Jurkat, Clone E6-1 (cell line): Measurements from ENCODE around the gene TMEM220.
"Not testable (repeated sequence)": the region's sequence is repeated elsewhere in the genome, so short reads cannot be mapped to it uniquely, and the experiment has no call there.

ENCODE experiments used
- DNase-seq: peaks from one replicate; pipeline ENCODE4 v3.0.0-alpha.2; 2011; ENCODE audit warnings: low read depth, low spot score
- H3K4me3 ChIP-seq: 2 replicates; pipeline ENCODE4 v1.5.1; 2011; ENCODE audit warnings: mild to moderate bottlenecking, low read length, control low read depth, moderate library complexity

Gene TMEM220

DNA sequence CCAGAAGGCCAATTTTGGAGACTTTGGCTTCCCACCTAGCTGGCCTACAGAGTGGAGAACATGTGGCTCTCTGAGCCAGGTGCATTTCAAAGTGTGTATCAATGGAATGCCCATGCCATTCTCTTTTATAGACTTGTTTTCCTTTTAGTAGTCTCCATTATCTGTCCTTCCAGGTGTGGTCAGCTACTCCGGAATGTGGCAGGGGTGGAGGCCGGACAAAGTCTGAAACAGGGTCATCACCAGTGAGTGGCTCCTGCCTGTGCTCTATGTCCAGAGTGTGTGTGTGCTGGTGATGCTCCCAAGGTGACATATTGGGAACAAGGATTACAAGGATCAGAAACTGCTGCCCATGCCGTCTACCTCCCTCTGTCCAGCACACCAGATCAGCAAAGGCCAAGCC, 3.8 kb upstream of the TMEM220 start:
- DNase-seq = no peak
- H3K4me3 ChIP-seq = no peak overlapping the region

DNA sequence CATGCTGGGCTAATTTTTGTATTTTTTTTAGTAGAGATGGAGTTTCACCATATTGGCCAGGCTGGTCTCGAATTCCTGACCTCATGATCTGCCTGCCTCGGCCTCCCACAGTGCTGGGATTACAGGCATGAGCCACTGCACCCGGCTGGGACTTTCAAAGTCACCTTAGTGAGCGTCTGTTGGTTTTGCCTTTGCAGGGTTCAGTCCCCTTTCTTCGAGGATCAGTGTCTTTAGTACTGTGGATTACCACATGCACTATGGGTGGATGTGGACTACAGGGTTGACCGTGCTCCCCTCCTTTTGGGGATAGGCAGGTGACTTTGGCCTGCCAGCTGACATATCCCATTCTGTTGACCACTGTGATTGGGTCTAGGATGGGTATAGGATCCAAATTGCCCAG, 2.3 kb upstream of the TMEM220 start:
- not testable (repeated sequence) for DNase-seq, H3K4me3 ChIP-seq

DNA sequence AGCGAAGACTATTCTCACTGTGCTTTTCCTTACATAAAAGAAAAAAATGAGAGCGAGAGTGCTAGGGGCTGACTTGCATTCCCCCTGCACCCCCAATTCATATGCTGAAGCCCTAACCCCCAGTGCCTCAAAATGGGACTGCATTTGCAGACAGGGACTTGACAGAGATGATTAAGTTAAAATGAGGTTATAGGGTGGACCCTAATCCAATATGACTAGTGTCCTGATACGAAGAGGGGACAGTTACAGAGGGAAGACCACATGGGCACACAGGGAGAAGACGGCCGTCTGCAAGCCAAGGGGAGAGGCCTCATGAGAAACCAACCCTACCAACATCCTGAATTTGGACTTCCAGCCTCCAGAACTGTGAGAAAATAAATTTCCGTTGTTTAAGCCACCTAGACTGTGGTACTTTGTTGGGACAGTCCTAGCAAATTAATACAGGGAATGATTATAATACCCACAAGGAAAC, 1.6 kb upstream of the TMEM220 start:
- no peak for DNase-seq
- H3K4me3 ChIP-seq = no peak overlapping the region

DNA sequence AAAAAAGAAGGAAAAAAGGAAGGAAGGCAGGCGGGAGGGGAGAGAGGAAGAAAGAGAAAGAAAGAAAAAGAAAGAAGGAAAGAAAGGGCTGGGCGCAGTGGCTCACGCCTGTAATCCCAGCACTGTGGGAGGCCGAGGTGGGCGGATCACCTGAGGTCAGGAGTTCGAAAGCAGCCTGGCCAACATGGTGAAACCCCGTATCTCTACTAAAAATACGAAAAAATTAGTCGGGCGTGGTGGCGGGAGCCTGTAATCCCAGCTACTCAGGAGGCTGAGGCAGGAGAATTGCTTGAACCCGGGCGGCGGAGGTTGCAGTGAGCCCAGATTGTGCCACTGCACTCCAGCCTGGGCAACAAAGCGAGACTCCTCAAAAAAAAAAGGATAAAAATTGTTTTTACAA, 424 bp upstream of the TMEM220 start:
- not testable (repeated sequence) for H3K4me3 ChIP-seq, DNase-seq

DNA sequence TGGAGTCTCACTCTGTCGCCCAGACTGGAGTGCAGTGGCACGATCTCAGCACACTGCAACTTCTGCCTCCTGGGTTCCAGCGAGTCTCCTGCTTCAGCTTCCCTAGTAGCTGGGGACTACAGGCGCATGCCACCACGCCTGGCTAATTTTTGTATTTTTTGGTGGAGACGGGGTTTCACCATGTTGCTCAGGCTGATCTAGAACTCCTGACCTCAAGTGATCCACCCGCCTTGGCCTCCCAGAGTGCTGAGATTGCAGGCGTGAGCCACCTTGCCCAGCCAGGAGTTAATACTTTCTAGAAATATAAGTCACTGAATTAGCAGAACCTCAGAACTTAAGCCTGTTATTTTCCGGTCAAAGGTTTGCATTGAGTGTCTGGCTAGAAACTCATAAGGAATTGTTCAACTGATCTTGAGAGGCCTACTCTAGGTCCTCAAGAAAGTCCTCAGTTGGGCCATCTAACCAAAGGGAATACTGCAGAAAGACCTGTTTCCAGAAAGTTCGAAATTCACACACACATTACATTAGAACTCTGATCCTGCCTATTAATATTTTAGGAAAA, 1.4 kb downstream of the TMEM220 start:
- no peak for DNase-seq
- no peak overlapping the region for H3K4me3 ChIP-seq

DNA sequence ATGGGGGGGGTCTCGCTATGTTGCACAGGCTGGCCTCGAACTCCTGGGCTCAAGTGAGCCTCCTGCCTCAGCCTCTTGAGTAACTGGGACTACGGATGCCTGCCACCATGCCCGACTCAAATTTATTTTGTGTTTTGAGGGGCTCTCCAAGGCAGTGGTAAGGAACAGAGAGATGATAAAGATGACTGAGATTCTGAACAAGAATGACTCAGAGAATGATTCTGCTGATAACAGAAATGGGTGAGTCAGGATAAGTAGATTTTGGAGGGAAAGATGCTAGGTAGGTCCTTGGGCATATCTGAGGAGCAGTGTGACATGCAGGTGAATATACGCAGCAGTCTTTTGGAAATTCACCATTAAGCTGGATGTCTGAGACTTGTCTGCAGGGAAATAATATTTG, 2.6 kb downstream of the TMEM220 start:
- no peak for DNase-seq
- no peak overlapping the region for H3K4me3 ChIP-seq

DNA sequence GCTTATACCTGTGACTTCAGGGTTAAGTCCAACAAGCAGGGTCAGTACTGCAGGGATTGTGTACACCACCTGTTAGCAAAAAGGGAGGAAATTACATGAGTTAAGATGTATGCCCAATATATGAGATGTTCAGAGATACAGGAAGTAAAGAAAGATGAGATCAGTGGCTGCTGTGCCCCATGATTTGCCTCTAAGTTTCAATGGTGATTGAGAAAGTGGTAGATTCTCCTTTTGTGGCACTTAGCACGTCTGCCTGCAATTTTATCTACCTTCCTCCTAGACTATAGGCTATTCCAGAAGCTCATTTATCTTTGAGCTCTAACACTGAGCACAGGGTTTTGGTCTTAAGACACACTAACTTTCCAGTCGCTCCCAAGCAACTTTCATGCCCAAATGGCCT, 3.6 kb downstream of the TMEM220 start:
- no peak overlapping the region for H3K4me3 ChIP-seq
- no peak for DNase-seq

DNA sequence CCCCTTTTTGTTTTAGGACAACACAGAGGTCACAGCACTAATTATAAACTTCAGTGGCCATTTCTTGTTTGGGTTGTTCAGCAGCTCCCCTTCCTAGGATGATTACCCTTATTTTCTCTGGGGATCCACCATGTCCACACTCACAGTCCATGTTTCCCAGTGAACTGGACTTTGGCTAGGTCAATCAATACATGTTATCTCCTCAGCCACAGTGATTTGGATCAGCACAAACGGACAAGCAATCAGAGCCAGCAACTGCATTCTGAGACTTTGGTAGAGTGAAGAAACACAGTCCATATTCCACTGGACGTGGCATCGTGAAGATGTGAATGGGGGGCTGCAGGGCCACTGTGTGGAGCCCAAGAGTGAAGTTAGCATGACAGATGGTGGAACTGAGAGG, 4.6 kb downstream of the TMEM220 start:
- H3K4me3 ChIP-seq = no peak overlapping the region
- DNase-seq = no peak

DNA sequence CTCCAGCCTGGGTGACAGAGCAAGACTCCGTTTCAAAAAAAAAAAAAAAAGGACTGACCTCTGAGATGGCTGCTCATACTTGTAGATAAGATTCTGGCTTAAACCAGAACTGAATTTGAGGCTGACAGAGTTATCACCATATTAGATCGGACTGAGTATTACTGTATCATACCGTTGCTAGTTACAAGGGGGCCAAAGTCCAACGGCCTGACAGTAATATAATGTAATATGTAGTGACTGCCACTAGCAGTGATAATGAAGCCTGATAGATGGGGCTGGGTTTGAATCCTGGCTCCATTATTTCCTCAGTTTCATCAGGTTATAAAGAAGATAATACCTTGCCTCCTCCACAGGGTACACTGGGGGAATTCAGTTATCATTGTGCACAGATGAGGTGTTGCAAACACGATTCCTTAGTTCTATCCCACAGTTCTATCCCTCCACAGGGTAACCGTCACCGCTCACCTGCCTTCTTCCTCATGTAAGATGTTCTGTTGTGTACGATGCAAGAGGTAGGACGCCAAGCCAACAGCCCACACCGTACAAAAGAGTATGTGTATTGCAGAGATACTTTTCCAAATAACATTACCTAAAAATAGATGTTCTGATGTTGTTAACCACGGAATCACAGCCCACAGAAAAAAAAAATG, 5.2 kb downstream of the TMEM220 start:
- DNase-seq = no peak

DNA sequence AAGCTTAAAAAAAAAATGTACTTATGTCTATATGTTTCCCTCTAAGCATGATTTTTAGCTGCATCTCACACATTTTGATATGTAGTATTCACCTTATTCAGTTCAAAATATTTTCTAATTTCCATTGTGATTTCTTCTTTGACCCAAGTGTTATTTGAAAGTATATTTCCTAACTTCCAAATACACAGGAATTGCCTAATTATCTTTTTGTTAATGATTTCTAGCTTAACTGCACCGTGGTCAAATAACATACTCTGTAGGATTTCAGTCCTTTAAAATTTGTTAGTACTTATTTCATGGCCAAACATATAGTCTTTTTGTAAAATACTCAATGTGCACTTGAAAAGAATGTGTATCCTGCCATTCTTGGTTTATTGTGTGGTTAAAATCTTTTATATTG, 11.3 kb downstream of the TMEM220 start:
- DNase-seq = no peak
- H3K4me3 ChIP-seq = no peak overlapping the region

More for the DNA sequence above, 5.2 kb downstream of the TMEM220 start:
- no peak overlapping the region for H3K4me3 ChIP-seq

DNA sequence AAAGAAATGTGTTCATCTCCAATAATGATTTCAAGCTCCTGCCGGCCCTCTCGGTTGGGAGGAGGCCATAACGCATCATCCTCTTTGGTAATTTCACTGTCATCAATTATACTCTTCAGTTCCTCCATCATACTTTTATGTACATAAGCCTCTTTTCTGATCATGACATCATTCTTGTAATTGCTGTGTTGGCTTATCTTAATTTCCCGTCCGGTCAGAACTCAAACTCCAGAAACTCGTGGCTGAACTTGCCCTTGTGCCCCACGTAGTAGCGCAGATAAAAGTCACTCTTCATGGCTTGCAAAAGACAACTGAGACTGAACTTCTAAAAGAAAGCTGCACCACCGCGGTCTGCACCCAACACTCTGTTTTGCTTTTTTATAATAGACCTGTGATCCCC, 13.6 kb downstream of the TMEM220 start:
- H3K4me3 ChIP-seq = no peak overlapping the region
- no peak for DNase-seq

DNA sequence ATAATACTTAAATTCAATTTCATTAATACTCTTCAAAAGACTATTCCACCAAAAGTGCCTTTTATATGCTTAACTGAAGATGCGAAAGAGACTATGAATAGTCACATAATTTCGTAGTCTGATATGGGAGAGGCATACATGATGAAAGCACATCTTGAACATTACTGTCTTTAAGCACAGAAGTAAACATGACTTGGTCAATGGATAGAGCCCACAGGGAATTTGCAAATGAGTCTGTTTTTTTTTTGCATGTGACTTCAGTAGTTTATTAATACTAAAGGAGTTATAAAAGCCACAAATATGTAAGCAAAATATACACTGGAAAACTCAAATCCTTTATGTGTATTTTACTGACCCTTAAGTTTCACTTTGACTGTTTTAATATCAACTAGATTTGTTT, 16.5 kb downstream of the TMEM220 start:
- no peak overlapping the region for H3K4me3 ChIP-seq
- no peak for DNase-seq

DNA sequence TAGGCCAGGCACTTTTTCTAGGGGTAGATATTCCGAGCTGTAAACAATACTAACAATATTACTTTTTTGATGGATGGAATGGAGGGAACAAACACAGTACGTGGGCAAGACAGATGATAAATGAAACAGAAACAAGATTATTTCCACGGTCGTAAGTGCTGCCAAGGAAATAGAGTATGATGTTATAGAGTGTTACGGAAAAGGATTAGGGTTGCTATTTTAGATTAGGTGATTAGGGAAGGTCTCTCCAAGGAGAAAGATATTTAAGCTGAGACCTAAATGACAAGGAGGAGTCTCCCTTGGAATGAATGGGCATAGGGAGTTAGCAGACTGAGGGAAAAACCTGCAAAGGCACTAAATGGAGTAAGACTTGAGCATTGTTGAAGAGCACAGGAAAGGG, 24.1 kb downstream of the TMEM220 start:
- no peak for DNase-seq
- no peak overlapping the region for H3K4me3 ChIP-seq

DNA sequence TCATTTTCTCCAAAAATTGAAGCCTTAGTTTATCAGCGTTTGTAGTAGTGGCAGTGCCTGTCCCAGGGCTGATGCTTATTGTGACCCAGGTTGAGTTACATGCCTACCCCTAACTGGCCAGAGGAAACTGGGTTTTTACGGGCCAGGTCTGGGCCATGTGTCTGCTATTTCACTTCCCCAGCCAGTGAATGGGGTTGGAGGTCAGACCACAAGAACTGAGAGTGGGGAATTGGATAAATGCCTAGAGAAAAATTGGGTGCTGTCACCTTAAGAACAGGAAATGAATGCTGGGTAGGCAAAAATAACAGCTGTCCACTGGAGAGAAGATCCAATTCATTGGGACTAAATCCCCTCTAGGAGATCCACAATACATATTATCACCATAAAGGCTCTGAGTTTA, 27.2 kb downstream of the TMEM220 start:
- H3K4me3 ChIP-seq = no peak overlapping the region
- no peak for DNase-seq

DNA sequence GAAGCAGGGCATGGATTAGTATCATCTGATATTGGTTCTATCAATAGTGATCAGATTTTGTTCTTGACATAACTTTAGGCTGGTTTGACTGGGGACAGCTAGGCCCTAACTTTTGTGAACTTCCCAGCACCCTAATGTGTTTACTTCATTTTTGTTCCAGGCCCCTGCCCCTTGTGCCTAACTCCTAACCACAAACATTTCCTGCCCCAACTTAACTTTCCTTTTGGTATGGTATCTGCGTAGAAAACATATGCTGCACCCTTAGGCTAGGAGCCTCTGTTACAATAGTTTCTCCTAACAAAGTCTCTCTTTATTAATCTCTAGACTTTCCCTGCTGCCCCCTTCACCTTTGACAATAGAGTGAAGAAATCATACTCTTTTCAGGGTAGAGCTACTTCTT, 30.0 kb downstream of the TMEM220 start:
- peak; percentile 67 for DNase-seq
- peak overlapping the region; percentile 25 for H3K4me3 ChIP-seq

DNA sequence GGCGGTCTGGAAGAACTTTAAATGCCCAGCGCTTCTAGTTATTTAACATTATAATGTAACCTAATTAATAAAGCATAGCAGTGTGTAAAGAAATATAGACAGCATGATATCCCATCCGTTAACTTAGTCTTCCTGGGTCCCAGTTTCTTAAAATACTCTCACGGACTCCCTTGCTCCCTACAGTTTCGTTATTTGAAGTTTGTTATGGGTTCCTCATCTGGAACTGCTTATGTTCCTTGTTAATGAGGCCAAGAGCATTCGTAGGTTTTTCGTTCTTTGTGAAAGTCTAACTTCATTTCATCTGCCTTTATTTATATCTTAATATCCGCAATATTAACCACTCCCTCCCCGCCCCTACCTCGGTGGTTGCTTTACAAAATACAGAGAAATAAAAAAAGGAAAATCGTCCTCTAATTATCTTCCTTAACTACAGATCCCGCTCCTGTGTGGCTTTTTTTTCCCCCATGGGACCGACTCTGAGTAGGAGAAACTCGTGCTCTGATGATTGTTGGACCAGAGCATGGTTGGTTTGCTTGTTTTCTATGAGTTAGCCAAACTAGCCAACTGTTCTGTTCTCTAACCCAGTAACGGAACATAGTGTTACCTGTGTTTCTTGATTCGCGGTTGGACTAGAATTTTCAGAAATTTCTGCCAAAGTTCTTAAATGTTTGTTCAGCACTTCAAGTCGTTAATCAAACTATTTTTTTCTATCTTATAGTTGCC, 31.6 kb downstream of the TMEM220 start:
- peak overlapping the region; percentile 78 for H3K4me3 ChIP-seq
- no peak for DNase-seq

DNA sequence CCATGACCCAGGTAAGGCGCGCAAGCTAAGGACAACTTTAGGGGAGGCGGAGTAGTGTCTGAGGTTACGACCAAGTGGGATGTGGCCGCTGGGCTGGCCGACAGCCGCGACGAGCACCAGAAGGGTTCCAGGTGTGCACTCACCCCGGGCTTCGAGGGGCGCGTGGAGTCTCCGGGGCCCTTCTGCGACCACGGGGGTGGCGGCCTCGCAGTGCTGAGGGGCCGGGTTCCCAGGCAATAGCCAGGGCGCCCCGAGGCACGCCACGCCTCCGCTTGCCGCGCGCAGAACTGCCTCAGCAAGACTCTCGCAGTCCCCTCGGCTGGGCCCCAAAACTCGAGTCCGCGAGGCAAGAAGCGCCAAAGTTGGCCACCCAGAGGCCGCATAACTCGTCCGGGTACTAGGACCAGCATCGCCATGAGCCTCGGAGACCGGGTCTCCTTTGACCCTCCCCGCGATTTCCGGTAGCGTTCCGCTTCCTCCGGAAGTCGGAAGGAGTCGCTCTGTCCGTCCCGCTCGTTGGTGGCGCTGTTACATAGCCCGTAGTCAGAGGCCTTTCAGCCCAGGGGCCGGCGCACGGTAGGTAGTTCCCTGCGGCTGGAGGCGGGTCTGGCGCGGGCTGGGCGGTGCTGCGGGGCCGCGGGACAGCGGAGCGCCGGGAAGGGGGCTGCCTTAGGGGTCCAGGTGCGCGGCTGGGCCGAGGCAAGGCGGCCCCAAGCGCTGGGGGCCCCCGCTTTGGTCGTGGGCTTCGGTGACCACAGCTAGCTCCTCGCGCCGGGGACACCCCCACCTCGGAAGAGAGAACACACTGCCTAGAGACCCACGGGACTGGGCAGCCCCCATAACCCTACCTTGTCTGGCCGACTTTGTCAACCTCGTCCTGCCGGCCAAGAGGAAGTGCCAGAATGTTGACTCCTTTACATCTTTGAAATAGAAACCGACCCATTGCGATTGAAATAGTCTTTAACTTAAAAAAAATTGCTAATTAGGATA, 32.4 kb downstream of the TMEM220 start, which contains the start of the genes ADPRM and SCO1:
ADPRM (plus strand) TSS at position 503 of the 990 bp plus-strand sequence. CDS start 7,333 bp downstream, outside the sequence.
SCO1 (minus strand) TSS at position 442 of the 990 bp plus-strand sequence; CDS start at position 416, 26 bp downstream.
- H3K4me3 ChIP-seq = peak within 1 kb of the TSS; percentile 78
- peak; percentile 88 for DNase-seq

DNA sequence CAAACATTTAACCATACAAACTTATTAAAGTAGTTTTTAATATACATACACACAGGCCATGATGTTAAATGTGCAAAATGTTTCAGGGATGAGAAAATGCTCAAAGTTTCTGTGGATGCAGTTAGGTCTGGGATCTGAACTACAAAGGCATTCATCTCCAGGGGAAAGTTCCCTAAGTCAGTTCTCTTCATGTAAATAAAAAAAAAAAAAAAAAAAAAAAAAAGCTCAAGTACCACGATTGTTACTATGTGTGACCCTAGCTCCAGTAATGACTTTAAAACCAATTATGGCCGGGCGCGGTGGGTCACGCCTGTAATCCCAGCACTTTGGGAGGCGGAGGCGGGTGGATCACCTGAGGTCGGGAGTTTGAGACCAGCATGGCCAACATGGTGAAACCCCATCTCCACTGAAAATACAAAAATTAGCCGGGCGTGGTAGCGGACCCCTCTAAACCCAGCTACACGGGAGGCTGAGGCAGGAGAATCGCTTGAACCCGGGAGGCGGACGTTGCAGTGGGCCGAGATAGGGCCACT, 33.9 kb downstream of the TMEM220 start:
- H3K4me3 ChIP-seq = peak overlapping the region; percentile 78
- not testable (repeated sequence) for DNase-seq

DNA sequence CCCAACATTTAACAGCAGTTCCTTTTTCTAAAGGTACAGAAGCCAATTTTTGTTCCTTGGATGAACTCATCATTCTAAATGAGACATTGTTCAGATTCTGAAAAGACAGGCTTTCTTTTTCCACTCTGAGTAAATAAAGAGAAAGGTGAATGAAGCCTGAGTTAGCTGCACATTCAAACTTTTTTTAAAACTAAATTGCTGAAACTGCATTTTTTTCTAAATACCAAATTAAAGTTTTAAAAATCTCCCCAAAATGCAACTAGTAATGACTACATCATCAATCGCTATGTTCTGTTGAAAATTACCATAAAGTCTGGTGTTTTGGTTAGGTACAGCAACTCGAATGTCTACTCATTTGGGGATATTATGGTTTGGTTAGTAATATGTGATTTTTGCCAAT, 42.3 kb downstream of the TMEM220 start:
- DNase-seq = no peak
- H3K4me3 ChIP-seq = no peak overlapping the region
